ENCODE results near the gene P4HTM.

Gene P4HTM

DNA sequence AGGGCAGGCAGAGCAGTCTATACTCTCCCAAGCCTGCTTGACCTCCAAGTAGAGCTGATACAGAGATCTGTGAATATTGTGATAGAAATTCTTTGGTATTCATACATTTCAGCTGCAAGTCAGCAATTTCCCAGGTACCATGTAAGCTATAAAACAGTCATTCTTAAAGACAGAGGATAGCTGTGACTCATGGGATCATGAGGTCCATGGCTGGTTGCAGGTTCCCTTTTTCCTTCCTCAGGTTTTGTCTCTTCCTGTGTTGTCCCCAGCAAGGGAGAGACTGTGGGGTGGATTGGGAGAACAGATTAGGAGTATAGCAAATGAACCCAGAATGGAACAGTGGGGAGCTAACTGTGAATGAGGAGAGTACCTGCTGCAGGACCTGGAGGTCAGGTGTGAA is 5.4 kb upstream of the P4HTM start:
- no peak for DNase-seq (ENCODE audit: low spot score)

- DNase-seq (ENCODE audit: low spot score), result no peak
Measured at GRCh38 chr3:48985831-48986376, 4.1 kb upstream of the P4HTM start.

- DNase-seq (ENCODE audit: low spot score), result no peak
Measured at GRCh38 chr3:48989126-48989795, 780 bp upstream of the P4HTM start.

DNA sequence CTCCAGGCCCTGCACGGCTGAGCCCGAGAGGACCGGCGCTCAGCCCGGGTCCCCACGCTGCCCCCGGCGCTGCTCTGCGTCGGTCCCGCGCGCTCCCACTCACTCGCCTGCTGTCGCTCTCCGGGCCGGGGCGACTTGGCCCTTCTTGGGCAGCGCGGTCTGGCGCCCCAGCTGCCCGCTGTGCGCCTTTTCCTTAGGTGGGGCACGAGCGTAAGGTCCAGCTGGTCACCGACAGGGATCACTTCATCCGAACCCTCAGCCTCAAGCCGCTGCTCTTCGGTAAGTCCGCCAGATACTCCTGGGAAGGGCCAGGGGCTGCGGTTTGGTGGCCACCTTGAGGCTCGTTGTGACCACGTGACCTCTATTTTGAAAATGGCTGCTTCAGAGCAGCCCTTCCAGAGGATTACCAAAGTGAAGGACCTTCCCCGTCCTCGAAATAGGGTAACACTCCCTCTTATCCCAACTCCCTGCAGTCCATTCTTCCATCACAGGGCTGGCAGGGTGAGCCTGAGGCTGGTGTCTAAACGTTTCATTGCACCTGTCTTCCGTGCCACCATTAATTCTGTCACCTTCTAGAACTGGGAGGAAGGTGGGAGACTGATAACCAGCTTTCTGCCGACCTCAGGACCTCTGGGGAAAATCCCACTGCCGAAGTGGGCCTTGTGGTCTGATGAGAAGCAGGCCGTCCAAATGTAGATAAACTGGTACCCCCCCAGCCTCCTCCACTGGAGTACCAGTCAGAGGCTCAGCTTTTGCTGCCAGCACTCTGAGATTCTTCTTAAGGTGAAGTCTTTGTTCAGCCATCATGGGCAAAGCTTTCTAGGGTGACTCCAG is 812 bp downstream of the P4HTM start:
- DNase-seq (ENCODE audit: low spot score), result no peak

DNA sequence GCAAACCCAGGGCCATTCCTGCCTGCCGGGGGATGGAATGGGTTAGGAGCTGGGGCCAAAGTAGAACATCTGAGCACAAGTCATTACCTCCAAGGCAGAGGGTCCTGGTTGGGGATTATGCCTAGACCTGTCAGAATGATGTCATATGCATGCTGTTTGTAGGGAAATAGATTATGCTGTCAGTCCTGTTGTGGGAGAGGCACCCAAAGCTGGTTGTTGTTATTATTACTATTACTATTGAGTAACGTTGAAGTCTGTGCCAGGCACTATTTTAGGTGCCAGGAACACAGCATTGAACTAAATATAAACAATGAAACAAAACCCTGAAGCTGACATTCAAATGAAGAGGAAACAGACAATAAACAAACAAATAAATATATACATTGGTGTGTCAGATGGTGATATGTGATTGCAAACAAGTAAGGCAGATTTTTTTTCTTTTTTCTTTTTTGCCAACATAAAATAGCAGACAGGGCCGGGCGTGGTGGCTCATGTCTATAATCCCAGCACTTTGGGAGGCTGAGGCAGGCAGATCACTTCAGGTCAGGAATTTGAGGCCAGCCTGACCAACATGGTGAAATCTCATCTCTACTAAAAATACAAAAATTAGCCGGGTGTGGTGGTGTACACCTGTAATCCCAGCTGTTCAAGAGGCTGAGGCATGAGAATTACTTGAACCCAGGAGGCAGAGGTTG is 2.0 kb downstream of the P4HTM start:
- DNase-seq (ENCODE audit: low spot score), result no peak

DNA sequence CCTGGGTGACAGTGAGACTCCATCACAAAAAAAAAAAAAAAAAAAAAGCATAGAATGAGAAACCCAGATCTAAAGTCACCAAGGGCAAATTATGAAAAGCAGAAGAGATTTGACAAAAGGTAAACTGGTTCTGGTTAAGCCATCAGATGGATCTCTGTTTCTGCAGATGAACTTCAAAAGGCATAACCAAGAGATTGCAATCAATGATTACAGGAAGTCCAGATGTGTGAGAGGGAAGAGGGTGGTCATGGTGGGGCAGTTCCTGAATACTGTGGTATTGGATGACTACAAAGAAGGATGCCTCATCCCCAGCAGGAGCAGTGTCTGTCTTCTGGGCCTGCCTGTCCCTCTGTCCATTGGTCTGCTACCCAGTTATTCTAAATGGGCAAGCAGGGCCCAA is 3.8 kb downstream of the P4HTM start:
- no peak for DNase-seq (ENCODE audit: low spot score)

DNA sequence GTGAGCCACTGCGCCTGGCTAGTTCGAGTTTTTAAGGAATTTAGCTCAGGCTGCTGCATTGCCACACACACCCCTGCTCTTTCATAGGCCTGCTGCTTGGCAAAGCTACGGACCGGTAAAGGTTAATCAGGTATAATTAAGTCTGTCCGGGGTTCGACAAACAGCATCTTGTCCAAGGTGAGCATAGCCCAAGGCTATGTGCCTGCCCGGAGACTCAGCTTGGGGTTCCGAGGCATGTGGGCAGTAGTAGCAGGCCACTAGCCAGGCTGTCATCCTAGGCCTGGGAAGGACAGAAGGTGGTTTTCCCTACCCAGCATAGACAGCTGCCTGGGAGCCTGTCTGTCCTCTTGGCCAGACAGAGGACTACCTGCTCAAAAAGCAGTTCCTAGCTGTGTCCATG is 6.6 kb downstream of the P4HTM start:
- DNase-seq (ENCODE audit: low spot score), result no peak

DNA sequence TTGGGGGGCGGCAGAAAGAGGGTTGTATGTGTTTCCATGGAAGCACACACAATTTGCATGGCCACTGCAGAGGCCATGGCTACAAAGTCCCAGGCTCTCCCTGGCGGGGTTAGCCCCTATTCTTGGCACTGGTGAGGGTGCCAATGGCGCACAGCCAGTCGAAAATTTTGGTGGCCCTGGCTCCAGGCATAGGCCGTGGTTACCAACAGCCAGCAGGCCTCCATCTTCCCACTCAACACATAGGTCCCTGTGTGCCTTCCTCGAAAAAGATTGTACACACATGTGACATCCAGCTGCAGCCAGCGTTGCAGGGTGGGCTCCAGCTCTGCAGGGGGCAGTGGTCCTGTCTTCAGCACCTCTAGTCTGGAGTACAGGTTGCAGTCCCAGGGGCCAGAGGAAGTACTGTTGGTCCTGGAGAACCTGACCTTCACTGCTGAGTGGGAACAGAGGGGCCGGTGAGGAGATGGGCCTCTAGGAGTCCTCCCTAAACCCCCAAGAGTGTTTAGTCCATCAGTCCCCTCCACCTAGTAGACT is 7.1 kb downstream of the P4HTM start:
- no peak for DNase-seq (ENCODE audit: low spot score)

- no peak for DNase-seq (ENCODE audit: low spot score)
Measured at GRCh38 chr3:48997714-48998637, 7.9 kb downstream of the P4HTM start.

DNA sequence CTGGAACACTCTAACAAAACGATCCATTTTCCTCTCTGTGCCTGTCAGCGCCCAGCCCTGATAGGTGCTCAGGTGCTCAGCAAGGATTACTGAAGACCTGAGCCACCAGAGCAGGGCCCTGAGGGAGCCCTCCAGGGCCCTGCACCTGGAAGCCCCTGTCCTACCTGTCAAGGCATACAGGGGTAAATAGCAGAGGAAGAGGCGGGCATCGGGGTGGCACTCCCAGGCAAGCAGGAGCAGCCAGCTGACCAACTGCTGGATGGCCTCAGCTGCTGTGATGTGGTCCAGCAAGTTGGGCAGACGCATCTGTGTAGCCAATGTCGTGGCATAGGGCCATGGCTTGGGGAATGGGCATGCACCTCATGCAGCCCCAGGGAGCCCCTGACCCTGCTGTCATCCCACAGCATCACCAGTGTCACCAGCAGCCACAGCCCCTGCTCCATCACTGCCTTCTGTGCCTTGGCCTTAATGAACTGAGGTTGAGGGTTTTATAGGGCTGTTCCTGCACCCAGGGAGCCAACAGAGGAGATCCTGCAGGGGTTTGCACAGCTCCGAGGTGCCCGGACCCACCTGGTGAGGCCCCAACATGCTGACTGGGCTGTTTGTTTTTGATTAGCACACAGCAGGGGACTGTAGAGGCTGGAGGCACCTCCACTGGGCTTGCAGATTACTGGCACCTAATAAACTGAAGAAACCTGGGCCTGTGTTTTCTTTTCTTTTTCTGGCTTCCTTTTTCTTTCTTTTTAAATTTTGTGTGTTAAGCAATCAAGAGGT is 9.2 kb downstream of the P4HTM start:
- no peak for DNase-seq (ENCODE audit: low spot score)

GRCh38 chr3:49001155-49001554 is 11.1 kb downstream of the P4HTM start:
- no peak for DNase-seq (ENCODE audit: low spot score)

DNA sequence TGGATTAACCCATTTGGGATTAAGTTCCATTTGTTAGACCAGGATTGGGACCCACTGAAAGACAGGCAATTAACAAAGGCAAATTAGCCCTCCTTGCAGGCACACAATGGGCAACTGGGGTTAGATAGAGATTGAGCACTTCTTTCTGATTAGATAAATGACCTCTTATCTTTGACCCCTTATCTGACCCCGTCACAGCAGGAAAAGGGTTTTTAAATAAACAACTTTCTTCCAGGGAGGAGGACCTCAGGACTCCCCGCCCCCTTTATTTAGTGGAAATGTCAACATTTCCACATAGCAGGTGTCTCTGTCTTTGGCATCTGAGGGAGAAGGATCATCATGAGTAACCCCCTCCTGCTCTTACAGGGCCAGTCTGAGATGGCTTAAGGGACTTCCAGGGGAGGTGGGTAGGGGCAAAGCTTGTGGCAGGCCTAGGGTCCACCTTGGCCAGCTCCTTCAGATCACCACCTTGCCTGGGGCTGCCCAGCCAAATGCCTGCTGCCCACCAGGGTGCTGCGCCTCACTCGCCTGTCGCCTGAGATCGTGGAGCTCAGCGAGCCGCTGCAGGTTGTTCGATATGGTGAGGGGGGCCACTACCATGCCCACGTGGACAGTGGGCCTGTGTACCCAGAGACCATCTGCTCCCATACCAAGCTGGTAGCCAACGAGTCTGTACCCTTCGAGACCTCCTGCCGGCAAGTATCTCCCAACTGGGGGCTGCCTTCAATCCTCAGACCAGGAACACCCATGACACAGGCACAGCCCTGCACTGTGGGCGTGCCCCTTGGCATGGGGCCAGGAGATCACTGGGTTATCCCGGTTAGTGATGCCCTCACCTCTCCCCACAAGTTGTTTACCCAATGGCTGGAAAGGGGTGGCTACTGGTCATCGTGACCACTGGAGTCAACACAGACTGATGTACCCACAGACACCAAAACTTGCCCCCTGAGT is 14.6 kb downstream of the P4HTM start:
- no peak for DNase-seq (ENCODE audit: low spot score)

DNA sequence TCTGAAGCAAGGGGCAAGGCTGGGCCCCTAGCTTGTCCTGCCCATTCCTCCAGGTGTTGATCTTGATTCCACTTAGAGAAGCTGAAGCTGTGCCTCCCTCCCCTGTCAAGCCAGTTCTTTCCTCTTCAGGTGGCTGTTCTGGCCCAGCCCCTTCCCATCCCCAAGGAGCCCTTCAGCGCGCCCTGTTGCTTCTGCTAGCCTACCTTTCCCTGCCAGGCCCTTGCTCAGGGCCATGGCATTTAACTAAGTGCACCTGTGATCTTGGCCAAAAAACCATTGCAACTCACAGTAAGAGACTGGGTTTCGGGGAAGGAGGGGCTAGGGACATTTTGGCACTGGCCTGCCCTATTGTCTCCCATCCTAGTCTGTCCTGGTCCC is 15.3 kb downstream of the P4HTM start:
- no peak for DNase-seq (ENCODE audit: low spot score)

DNA sequence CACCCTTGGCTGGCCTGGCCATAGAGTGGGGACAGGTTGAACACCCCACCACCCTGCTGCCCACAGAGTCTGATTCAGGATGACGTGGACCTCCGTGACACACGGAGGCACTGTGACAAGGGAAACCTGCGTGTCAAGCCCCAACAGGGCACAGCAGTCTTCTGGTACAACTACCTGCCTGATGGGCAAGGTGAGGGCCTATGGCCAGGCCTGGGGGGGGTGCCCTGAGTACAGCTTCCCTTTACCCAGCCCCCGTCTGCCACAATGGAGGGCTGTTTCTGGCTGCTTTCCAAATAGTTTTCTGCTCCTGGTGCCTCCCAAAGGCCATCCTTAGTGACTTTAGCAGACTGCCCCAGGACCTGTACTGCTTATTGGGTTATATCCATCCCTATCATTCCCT is 16.0 kb downstream of the P4HTM start:
- no peak for DNase-seq (ENCODE audit: low spot score)

GRCh38 chr3:49006408-49007067 is 16.5 kb downstream of the P4HTM start:
- DNase-seq (ENCODE audit: low spot score), result no peak

DNA sequence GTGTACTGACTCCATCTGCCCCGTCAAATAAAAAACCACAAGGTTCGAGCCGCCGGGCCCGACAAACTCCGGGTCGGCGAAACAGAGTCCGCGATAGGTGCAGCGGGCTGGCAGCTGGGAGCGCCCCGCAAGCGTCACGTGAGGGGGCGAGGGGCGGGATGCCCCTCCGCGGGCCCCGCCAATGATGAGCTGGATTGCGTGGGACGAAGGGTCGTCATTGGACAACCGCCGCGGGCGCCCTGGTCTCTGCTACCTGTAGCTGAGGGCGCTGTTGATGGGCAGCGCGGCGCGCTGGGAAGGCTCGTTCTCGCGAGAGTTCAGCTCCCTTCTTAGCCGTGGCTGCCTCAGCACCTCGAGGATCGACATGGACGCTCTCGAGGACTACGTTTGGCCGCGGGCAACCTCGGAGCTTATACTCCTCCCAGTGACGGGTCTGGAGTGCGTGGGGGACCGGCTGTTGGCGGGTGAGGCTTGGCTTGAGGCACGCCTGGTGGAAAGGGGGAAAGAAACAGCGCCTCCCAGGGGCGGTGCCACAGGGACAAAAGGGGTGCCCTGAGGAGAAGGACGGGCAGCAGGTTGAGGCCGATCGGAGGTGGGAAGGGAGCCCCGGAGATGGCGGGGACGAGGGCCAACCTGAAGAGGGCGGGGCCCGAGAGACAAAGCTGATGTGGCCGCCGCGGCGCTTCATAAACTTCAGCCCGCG is 17.2 kb downstream of the P4HTM start, which contains the start of gene WDR6:
WDR6 (plus strand) TSS at position 324 of the 703 bp plus-strand sequence; CDS start at position 365, 41 bp downstream.
- DNase-seq (ENCODE audit: low spot score), result peak; percentile 99

DNA sequence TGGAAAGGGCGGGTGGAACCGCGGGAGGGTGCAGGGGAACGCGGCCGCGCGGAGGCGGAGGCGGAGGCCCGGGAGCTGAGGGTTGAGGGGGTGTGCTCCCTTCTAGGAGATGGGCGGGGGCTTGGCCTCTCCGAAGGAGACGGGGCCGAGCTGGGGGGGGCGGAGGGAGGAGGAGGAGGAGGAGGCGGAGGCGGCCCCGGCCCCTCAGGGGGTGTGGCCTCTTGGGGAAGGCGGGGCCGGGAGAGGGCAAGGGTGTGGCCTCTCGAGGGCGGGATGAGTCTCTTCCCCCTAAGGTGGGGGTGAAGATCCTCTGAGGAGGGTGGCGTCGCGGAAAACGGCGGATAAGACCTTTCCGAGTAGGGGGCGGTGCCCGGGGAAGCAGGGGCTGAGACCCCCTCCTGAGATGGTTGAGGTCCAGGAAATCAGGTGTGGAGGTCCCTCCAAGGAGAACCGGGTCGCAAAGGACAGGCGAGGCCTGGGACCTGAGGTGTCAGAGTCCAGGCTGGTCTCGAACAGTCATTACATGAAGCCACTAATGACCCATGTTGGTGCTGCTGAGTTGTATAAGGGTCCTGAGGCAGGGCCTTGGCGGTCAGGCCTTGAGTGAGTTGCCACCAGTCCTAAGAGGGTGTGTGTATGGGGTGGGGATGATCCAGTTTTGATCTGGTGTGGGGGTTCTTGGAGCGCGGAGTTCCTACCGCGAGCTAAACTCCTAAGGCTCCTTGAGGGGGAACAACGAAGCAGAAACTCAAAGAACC is 17.9 kb downstream of the P4HTM start:
- peak; percentile 76 for DNase-seq (ENCODE audit: low spot score)

Data from HuH-7 (cell line).